Endothelial cell of umbilical vein (primary cell): ENCODE measurements around the gene COQ8A. TPM values are rescaled to one million over a fixed set of nuclear protein-coding genes. Genes with fewer than 3 reads are reported as not detected.

Source experiments
- BruUV-seq: library from RNA; stranded (reverse); fragments of 400-500 nt; replicated peaks from 2 replicates; lab custom pipeline; 2021; lab: Mats Ljungman, UMichigan
- CTCF ChIA-PET: fragments of 300-600, 350-600 bp; sonication (Branson Sonifier 250); formaldehyde crosslinking; loops from one replicate; lab custom pipeline; 2021; ENCODE audit warnings: antibody characterized with exemption, inconsistent platforms; lab: Charles Lee
- POLR2A ChIA-PET: fragments of 300-600, 350-600 bp; sonication (Branson Sonifier 250); formaldehyde crosslinking; loops from one replicate; lab custom pipeline; 2021; ENCODE audit warnings: antibody characterized with exemption, inconsistent platforms; lab: Charles Lee
- DNase-seq: peaks from one replicate; pipeline ENCODE4 v3.0.0-alpha.2; 2011; ENCODE audit warnings: low read depth, low spot score
- FAIRE-seq: peaks from 2 replicates; lab custom pipeline; 2011; peaks lifted over from hg19 to GRCh38; lab: Jason Lieb, UNC
- H2AFZ ChIP-seq: 2 replicates; pipeline ENCODE4 v1.6.0; 2012; ENCODE audit warnings: low read depth, low read length, control low read depth, inconsistent platforms
- H3K27ac ChIP-seq: 2 replicates; pipeline ENCODE4 v1.5.1; 2011; ENCODE audit warnings: low read depth, mild to moderate bottlenecking, control low read depth, low read length, moderate library complexity; ENCODE audit not compliant: insufficient read depth
- H3K27me3 ChIP-seq, 2 experiments: 2 replicates each; pipeline versions ENCODE4 v1.6.0 to v1.6.1; 2011; ENCODE audit warnings: low read length in 2 of 2, mixed read lengths in 1 of 2; ENCODE audit not compliant: control insufficient read depth in 2 of 2, insufficient read depth in 2 of 2
- H3K36me3 ChIP-seq, 2 experiments: 2 replicates in 1 of 2; 3 replicates in 1 of 2; pipeline ENCODE4 v1.5.1; 2011; ENCODE audit warnings: low read length in 2 of 2, mild to moderate bottlenecking in 1 of 2, moderate library complexity in 1 of 2; ENCODE audit not compliant: control insufficient read depth in 2 of 2, insufficient read depth in 2 of 2; ENCODE audit errors: extremely low read depth in 1 of 2
- H3K4me1 ChIP-seq: 3 replicates; pipeline ENCODE4 v1.5.1; 2011; ENCODE audit warnings: mild to moderate bottlenecking, low read length; ENCODE audit not compliant: control insufficient read depth, insufficient read depth; ENCODE audit errors: extremely low read depth
- H3K4me2 ChIP-seq: 2 replicates; pipeline ENCODE4 v1.6.1; 2011; ENCODE audit warnings: low read length, control low read depth, mixed read lengths; ENCODE audit not compliant: insufficient read depth
- H3K4me3 ChIP-seq, 3 experiments: fragments of 200-600 bp in 1 of 3; sonication (generic), shearing (Covaris generic) in 1 of 3; replicated peaks in 1 of 3; 2 replicates each; pipeline ENCODE4 v1.5.1; 2011 to 2016; ENCODE audit warnings: control low read depth in 3 of 3, low read length in 3 of 3, mild to moderate bottlenecking in 2 of 3, inconsistent platforms in 1 of 3, low read depth in 1 of 3, moderate library complexity in 1 of 3; ENCODE audit not compliant: insufficient read depth in 1 of 3
- H3K79me2 ChIP-seq: 2 replicates; pipeline ENCODE4 v1.6.0; 2012; ENCODE audit warnings: low read length, inconsistent platforms; ENCODE audit not compliant: control insufficient read depth, insufficient read depth
- H3K9ac ChIP-seq: replicated peaks from 2 replicates; pipeline ENCODE3; 2011; ENCODE audit warnings: low read length, control low read depth; ENCODE audit not compliant: insufficient read depth; ENCODE audit errors: extremely low read depth
- H3K9me1 ChIP-seq: replicated peaks from 3 replicates; pipeline ENCODE4 v1.6.0; 2011; ENCODE audit warnings: mild to moderate bottlenecking, low read length; ENCODE audit not compliant: control insufficient read depth, insufficient read depth; ENCODE audit errors: extremely low read depth
- H3K9me3 ChIP-seq: replicated peaks from 2 replicates; pipeline ENCODE4 v1.5.1; 2012; ENCODE audit warnings: low read length, inconsistent platforms; ENCODE audit not compliant: control insufficient read depth, insufficient read depth
- H4K20me1 ChIP-seq: replicated peaks from 2 replicates; pipeline ENCODE3; 2011; ENCODE audit warnings: mild to moderate bottlenecking, low read length; ENCODE audit not compliant: control insufficient read depth, insufficient read depth; ENCODE audit errors: extremely low read depth
- EZH2 ChIP-seq: IDR thresholded peaks from 2 replicates; pipeline ENCODE4 v1.6.1; 2012; ENCODE audit warnings: borderline replicate concordance, low read depth, mild to moderate bottlenecking, moderate library complexity, low read length, inconsistent platforms; ENCODE audit not compliant: severe bottlenecking
- FOS ChIP-seq: IDR thresholded peaks from 2 replicates; pipeline ENCODE4 v1.6.1; 2011; ENCODE audit warnings: mild to moderate bottlenecking, low read length, moderate library complexity, borderline replicate concordance; ENCODE audit not compliant: insufficient read depth
- GATA2 ChIP-seq: IDR thresholded peaks from 2 replicates; pipeline ENCODE4 v1.7.0; 2011; ENCODE audit warnings: low read depth, mild to moderate bottlenecking, moderate library complexity, mixed read lengths, low read length; ENCODE audit not compliant: insufficient read length, insufficient read depth
- JUN ChIP-seq: IDR thresholded peaks from 2 replicates; pipeline ENCODE4 v1.6.1; 2011; ENCODE audit warnings: borderline replicate concordance, low read depth; ENCODE audit not compliant: insufficient read length, insufficient read depth
- MYC ChIP-seq: IDR thresholded peaks from one replicate; pipeline ENCODE4 v1.6.1; 2011; ENCODE audit warnings: mild to moderate bottlenecking, low read depth, low read length
- POLR2A ChIP-seq: IDR thresholded peaks from 2 replicates; pipeline ENCODE4 v1.6.1; 2012; ENCODE audit warnings: low read depth, mild to moderate bottlenecking, control low read depth, low read length
- POLR2AphosphoS5 ChIP-seq: IDR thresholded peaks from 2 replicates; pipeline ENCODE4 v1.6.1; 2012; ENCODE audit warnings: low read depth, mild to moderate bottlenecking, control low read depth, low read length, moderate library complexity; ENCODE audit not compliant: insufficient read depth
- dilution Hi-C: fragments of 300-500 bp; cut with MboI; formaldehyde crosslinking; loops from one replicate; pipeline ENCODE4 v1.15.0; 2019; ENCODE audit warnings: low sequenced_read_pairs; ENCODE audit not compliant: extremely low pct_ligation_motif_present
- intact Hi-C: fragments of 100-400 bp; cut with micrococcal nuclease; formaldehyde crosslinking; loops from one replicate; pipeline ENCODE4 v1.10.0; 2022
- polyA plus RNA-seq, 4 experiments: library from polyadenylated mRNA; depleted of rRNA in 3 of 4; stranded (reverse) in 3 of 4; unstranded in 1 of 4; fragments of >200 nt; gene quantifications; 2 replicates each; pipeline versions ENCODE4 v1.2.1 to v1.2.3, GENCODE V29; 2011 to 2012; ENCODE audit warnings: missing spikeins in 1 of 4
- total RNA-seq: library from RNA; stranded (reverse); gene quantifications from 2 replicates; pipeline ENCODE4 v1.2.3, GENCODE V29; 2021
- TF ChIP-seq, protein P1 (sequence below), 2 donors: IDR thresholded peaks; 1 replicate in 1 of 2; 2 replicates in 1 of 2; pipeline ENCODE4 v1.5.1; 2011; ENCODE audit warnings: low read length in 2 of 2, mild to moderate bottlenecking in 2 of 2, moderate library complexity in 2 of 2, control low read depth in 1 of 2, inconsistent platforms in 1 of 2, low read depth in 1 of 2; ENCODE audit not compliant: insufficient read depth in 1 of 2; ENCODE audit errors: extremely low read depth in 1 of 2
- TF ChIP-seq, protein P2 (sequence below): IDR thresholded peaks from 2 replicates; pipeline ENCODE4 v1.6.1; 2011; ENCODE audit not compliant: insufficient read depth, insufficient read length

Gene COQ8A
- total and polyA plus RNA-seq, 2 donors (not counting 3 experiments of a cell fraction or from before 2014, with no cell fraction given), result 6.8 to 9.4 TPM

DNA sequence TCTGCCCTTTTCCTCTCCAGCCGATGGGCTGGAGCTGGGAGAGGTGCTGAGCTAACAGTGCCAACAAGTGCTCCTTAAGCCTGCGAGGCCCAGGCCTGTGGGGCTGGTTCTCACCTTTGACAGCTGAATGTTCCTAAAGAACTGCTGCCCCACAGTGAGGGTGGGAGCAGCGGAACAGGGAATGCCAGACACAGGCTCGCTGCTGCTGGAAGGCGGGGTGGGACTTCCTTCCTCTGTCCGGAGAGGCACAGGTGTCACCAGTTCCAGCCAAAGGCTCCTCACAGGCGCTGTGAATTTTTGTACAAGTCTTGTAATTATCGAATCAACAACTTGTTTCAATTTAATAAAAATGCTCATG, 47.1 kb downstream of the COQ8A start:
- Histone ChIP-seq H3K9ac (no peak overlapping the region), H3K27ac (no peak overlapping the region), H2AFZ (no peak overlapping the region), H3K36me3 (peaks cover 3 to 11% of the 10 kb centered on the region in 2 experiments), H3K4me1 (peaks cover 23% of the 10 kb centered on the region), H3K4me2 (no peak overlapping the region), H3K27me3 (no peaks in the 10 kb centered on the region), H4K20me1 (no peaks in the 10 kb centered on the region), H3K9me1 (no peaks in the 10 kb centered on the region), H3K9me3 (no peaks in the 10 kb centered on the region), H3K4me3 (no peak overlapping the region), H3K79me2 (no peaks in the 10 kb centered on the region)
- no peak for FAIRE-seq
- CTCF ChIA-PET, result no interaction called here
- TF ChIP-seq EZH2 (no peak), FOS (no peak), JUN (no peak), POLR2A (no peak), MYC (no peak), GATA2 (no peak), POLR2AphosphoS5 (no peak)
- TF ChIP-seq, protein P1, sequence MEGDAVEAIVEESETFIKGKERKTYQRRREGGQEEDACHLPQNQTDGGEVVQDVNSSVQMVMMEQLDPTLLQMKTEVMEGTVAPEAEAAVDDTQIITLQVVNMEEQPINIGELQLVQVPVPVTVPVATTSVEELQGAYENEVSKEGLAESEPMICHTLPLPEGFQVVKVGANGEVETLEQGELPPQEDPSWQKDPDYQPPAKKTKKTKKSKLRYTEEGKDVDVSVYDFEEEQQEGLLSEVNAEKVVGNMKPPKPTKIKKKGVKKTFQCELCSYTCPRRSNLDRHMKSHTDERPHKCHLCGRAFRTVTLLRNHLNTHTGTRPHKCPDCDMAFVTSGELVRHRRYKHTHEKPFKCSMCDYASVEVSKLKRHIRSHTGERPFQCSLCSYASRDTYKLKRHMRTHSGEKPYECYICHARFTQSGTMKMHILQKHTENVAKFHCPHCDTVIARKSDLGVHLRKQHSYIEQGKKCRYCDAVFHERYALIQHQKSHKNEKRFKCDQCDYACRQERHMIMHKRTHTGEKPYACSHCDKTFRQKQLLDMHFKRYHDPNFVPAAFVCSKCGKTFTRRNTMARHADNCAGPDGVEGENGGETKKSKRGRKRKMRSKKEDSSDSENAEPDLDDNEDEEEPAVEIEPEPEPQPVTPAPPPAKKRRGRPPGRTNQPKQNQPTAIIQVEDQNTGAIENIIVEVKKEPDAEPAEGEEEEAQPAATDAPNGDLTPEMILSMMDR (IDR thresholded peaks at IDR 0.05; ENCODE audit: extremely low read depth in 1 of 2, insufficient read depth in 1 of 2, low read depth in 1 of 2, low read length in 2 of 2), result no peak
- TF ChIP-seq, protein P2, sequence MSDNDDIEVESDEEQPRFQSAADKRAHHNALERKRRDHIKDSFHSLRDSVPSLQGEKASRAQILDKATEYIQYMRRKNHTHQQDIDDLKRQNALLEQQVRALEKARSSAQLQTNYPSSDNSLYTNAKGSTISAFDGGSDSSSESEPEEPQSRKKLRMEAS, result no peak
- no TSS peak for BruUV-seq
- intact Hi-C loops (loop anchor here (5.0 kb wide), 1 partner anchor 50 kb away; no protein-coding TSS in a partner anchor), dilution Hi-C loops (no loop called here)
- POLR2A ChIA-PET, result no interaction called here
- DNase-seq, result no peak
